ENCODE measurements around the gene KLK7.

DNA sequence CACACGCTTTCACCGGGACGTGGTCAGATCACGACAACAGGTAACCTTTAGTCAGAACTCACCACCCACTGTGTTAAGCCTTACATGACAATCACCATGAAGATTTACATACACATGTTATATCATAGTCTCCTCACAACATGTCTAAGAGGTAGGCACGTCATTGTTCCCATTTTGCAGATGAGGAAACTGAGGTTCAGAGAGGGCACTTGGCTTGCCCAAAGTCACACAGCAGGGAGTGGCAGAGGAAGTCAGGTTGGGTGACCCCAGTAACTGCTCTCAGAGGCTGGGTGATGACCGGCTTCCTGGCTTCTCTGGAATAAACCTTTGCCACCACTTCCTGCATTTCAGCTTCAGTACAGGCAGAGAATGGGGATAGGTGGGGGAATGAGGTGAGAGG lies 30.5 kb upstream of the KLK7 start:
- TF ChIP-seq TAF1 (IDR thresholded peaks at IDR 0.05; ENCODE audit: low read depth), result no peak
- TF ChIP-seq, protein P1, sequence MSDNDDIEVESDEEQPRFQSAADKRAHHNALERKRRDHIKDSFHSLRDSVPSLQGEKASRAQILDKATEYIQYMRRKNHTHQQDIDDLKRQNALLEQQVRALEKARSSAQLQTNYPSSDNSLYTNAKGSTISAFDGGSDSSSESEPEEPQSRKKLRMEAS (IDR thresholded peaks at IDR 0.05), result no peak
- no peak for TF ChIP-seq EP300 (IDR thresholded peaks at IDR 0.05; ENCODE audit: borderline replicate concordance)
- TF ChIP-seq, protein P2, sequence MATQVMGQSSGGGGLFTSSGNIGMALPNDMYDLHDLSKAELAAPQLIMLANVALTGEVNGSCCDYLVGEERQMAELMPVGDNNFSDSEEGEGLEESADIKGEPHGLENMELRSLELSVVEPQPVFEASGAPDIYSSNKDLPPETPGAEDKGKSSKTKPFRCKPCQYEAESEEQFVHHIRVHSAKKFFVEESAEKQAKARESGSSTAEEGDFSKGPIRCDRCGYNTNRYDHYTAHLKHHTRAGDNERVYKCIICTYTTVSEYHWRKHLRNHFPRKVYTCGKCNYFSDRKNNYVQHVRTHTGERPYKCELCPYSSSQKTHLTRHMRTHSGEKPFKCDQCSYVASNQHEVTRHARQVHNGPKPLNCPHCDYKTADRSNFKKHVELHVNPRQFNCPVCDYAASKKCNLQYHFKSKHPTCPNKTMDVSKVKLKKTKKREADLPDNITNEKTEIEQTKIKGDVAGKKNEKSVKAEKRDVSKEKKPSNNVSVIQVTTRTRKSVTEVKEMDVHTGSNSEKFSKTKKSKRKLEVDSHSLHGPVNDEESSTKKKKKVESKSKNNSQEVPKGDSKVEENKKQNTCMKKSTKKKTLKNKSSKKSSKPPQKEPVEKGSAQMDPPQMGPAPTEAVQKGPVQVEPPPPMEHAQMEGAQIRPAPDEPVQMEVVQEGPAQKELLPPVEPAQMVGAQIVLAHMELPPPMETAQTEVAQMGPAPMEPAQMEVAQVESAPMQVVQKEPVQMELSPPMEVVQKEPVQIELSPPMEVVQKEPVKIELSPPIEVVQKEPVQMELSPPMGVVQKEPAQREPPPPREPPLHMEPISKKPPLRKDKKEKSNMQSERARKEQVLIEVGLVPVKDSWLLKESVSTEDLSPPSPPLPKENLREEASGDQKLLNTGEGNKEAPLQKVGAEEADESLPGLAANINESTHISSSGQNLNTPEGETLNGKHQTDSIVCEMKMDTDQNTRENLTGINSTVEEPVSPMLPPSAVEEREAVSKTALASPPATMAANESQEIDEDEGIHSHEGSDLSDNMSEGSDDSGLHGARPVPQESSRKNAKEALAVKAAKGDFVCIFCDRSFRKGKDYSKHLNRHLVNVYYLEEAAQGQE (IDR thresholded peaks at IDR 0.05; ENCODE audit: low read depth), result no peak
- TF ChIP-seq CREB1 (IDR thresholded peaks at IDR 0.05; ENCODE audit: low read depth), result no peak
- no peak for TF ChIP-seq YY1 (IDR thresholded peaks at IDR 0.05; ENCODE audit: low read depth)
- TF ChIP-seq RAD21 (IDR thresholded peaks at IDR 0.05; ENCODE audit: low read depth), result no peak
- no peak for TF ChIP-seq CEBPB (IDR thresholded peaks at IDR 0.05)
- TF ChIP-seq, protein P3, sequence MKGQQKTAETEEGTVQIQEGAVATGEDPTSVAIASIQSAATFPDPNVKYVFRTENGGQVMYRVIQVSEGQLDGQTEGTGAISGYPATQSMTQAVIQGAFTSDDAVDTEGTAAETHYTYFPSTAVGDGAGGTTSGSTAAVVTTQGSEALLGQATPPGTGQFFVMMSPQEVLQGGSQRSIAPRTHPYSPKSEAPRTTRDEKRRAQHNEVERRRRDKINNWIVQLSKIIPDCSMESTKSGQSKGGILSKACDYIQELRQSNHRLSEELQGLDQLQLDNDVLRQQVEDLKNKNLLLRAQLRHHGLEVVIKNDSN (IDR thresholded peaks at IDR 0.05), result no peak
- TF ChIP-seq FOXM1 (IDR thresholded peaks at IDR 0.05; ENCODE audit: borderline replicate concordance, low read depth), result no peak
- TF ChIP-seq EGR1 (IDR thresholded peaks at IDR 0.05), result no peak
- TF ChIP-seq TCF12 (IDR thresholded peaks at IDR 0.05; ENCODE audit: low read depth), result no peak

Measured in Ishikawa (cell line).